Activated CD8-positive, alpha-beta T cell treated with anti-CD3 and anti-CD28 coated beads, Interleukin-2, amount 10 ng/mL, durations not matched to agents 7 days and 5 days (primary cell): ENCODE results near the gene FAM118B. TPM values are rescaled to one million over a fixed set of nuclear protein-coding genes. Genes with fewer than 3 reads are reported as not detected.

Experiments
- ATAC-seq: fragments of 150-1000 bp; cut with Tn5 transposase; one replicate; pipeline ENCODE4 v1.10.0; 2021; ENCODE audit warnings: moderate library complexity
- CTCF ChIA-PET: fragments of 350-600 bp; sonication (Branson Sonifier 250); formaldehyde crosslinking; loops from one replicate; lab custom pipeline; 2021; ENCODE audit warnings: antibody characterized with exemption; lab: Charles Lee
- POLR2A ChIA-PET: fragments of 350-600 bp; sonication (Branson Sonifier 250); formaldehyde crosslinking; loops from one replicate; lab custom pipeline; 2021; ENCODE audit warnings: antibody characterized with exemption; lab: Charles Lee
- DNase-seq: peaks from one replicate; pipeline ENCODE4 v3.0.0-alpha.2; 2020
- H3K27ac Mint-ChIP-seq: one replicate; pipeline ENCODE4 v1.8.0; 2021; ENCODE audit warnings: mild to moderate bottlenecking, mixed read lengths
- H3K27me3 Mint-ChIP-seq: one replicate; pipeline ENCODE4 v1.8.0; 2021; ENCODE audit warnings: low read depth, mixed read lengths
- H3K36me3 Mint-ChIP-seq: one replicate; pipeline ENCODE4 v1.8.0; 2021; ENCODE audit warnings: low read depth, mixed read lengths
- H3K4me1 Mint-ChIP-seq: one replicate; pipeline ENCODE4 v1.8.0; 2021; ENCODE audit warnings: low read depth, mixed read lengths
- H3K4me3 Mint-ChIP-seq: one replicate; pipeline ENCODE4 v1.8.0; 2021; ENCODE audit warnings: mild to moderate bottlenecking, mixed read lengths
- H3K9me3 Mint-ChIP-seq: one replicate; pipeline ENCODE4 v1.8.0; 2022; ENCODE audit warnings: mixed read lengths; ENCODE audit not compliant: insufficient read depth
- total RNA-seq, 2 experiments: library from RNA; stranded (reverse); gene quantifications; one replicate each; pipeline ENCODE4 v1.2.3, GENCODE V29; 2021

Gene FAM118B
- total RNA-seq, 2 experiments from 2014 or later = 11.8 to 12.8 TPM

- Mint-ChIP-seq H3K36me3 (peaks cover 5% of the 10 kb centered on the region), H3K9me3 (no peaks in the 10 kb centered on the region), H3K4me3 (no peak overlapping the region), H3K27me3 (no peaks in the 10 kb centered on the region), H3K4me1 (peaks cover 8% of the 10 kb centered on the region), H3K27ac (no peak overlapping the region)
- ChIA-PET CTCF (interaction anchor here (1.6 kb wide), 1 partner anchor 266 kb away, joined by 4 read pairs; no protein-coding TSS in a partner anchor), POLR2A (no interaction called here)
- ATAC-seq (no peak), DNase-seq (no peak)
These were observed 22.3 kb upstream of the FAM118B start for GRCh38 chr11:126189109-126189929.

- H3K4me1 Mint-ChIP-seq = peaks cover 8% of the 10 kb centered on the region
- no peak overlapping the region for H3K4me3 Mint-ChIP-seq
- no peaks in the 10 kb centered on the region for H3K27me3 Mint-ChIP-seq
- no peak for DNase-seq
- H3K36me3 Mint-ChIP-seq = peaks cover 14% of the 10 kb centered on the region
- no peak overlapping the region for H3K27ac Mint-ChIP-seq
- no peak for ATAC-seq
- POLR2A ChIA-PET = interaction anchor here (1.3 kb wide), 1 partner anchor 21 kb away, joined by 4 read pairs; the partner anchor contains the start of gene FAM118B
- no peaks in the 10 kb centered on the region for H3K9me3 Mint-ChIP-seq
- CTCF ChIA-PET = interaction anchor here (1.6 kb wide), 1 partner anchor 268 kb away, joined by 4 read pairs; no protein-coding TSS in a partner anchor
These were observed 20.8 kb upstream of the FAM118B start for GRCh38 chr11:126190792-126191191.

GRCh38 chr11:126191379-126192073 is 20.1 kb upstream of the FAM118B start:
- POLR2A ChIA-PET = interaction anchor here (1.3 kb wide), 1 partner anchor 20 kb away, joined by 4 read pairs; the partner anchor contains the start of gene FAM118B
- CTCF ChIA-PET = interaction anchor here (3.0 kb wide), 1 partner anchor 267 kb away, joined by 40 read pairs; no protein-coding TSS in a partner anchor
- no peak for DNase-seq
- Mint-ChIP-seq H3K27me3 (no peaks in the 10 kb centered on the region), H3K4me3 (no peak overlapping the region), H3K9me3 (no peaks in the 10 kb centered on the region), H3K27ac (no peak overlapping the region), H3K36me3 (peaks cover 20% of the 10 kb centered on the region), H3K4me1 (peaks cover 8% of the 10 kb centered on the region)
- ATAC-seq = no peak

GRCh38 chr11:126192361-126192760 is 19.2 kb upstream of the FAM118B start:
- Mint-ChIP-seq H3K27me3 (no peaks in the 10 kb centered on the region), H3K27ac (no peak overlapping the region), H3K36me3 (peaks cover 27% of the 10 kb centered on the region), H3K9me3 (no peaks in the 10 kb centered on the region), H3K4me1 (peaks cover 8% of the 10 kb centered on the region), H3K4me3 (no peak overlapping the region)
- ATAC-seq = no peak
- POLR2A ChIA-PET = no interaction called here
- CTCF ChIA-PET = interaction anchor here (1.2 to 3.0 kb wide), 4 partner anchors 250 to 268 kb away, joined by 3 to 40 read pairs (median 20); no protein-coding TSS in a partner anchor
- no peak for DNase-seq

- no peaks in the 10 kb centered on the region for H3K27me3 Mint-ChIP-seq
- no peak for ATAC-seq
- peaks cover 8% of the 10 kb centered on the region for H3K4me1 Mint-ChIP-seq
- CTCF ChIA-PET = interaction anchor here (0.6 to 3.0 kb wide), 23 partner anchors 11 to 296 kb away, joined by 3 to 40 read pairs (median 4); partner anchors contain the start of genes PUS3 and VSIG10L2
- DNase-seq = no peak
- H3K9me3 Mint-ChIP-seq = no peaks in the 10 kb centered on the region
- no peak overlapping the region for H3K4me3 Mint-ChIP-seq
- POLR2A ChIA-PET = no interaction called here
- H3K27ac Mint-ChIP-seq = no peak overlapping the region
- peaks cover 34% of the 10 kb centered on the region for H3K36me3 Mint-ChIP-seq
These were observed 18.5 kb upstream of the FAM118B start for GRCh38 chr11:126193038-126193478.

- H3K9me3 Mint-ChIP-seq = no peaks in the 10 kb centered on the region
- H3K4me3 Mint-ChIP-seq = no peak overlapping the region
- ChIA-PET POLR2A (no interaction called here), CTCF (interaction anchor here (0.6 to 3.0 kb wide), 32 partner anchors 9 to 470 kb away, joined by 3 to 40 read pairs (median 4); partner anchors contain the start of genes FOXRED1, PUS3, SRPRA and VSIG10L2)
- DNase-seq (peak; percentile 58), ATAC-seq (peak; percentile 73)
- no peaks in the 10 kb centered on the region for H3K27me3 Mint-ChIP-seq
- H3K36me3 Mint-ChIP-seq = peaks cover 44% of the 10 kb centered on the region
- no peak overlapping the region for H3K27ac Mint-ChIP-seq
- H3K4me1 Mint-ChIP-seq = no peaks in the 10 kb centered on the region
These were observed 17.4 kb upstream of the FAM118B start for GRCh38 chr11:126194121-126194543.

GRCh38 chr11:126195119-126195518 is 16.5 kb upstream of the FAM118B start:
- Mint-ChIP-seq H3K4me1 (no peaks in the 10 kb centered on the region), H3K27me3 (no peaks in the 10 kb centered on the region), H3K4me3 (no peak overlapping the region), H3K27ac (no peak overlapping the region), H3K9me3 (no peaks in the 10 kb centered on the region), H3K36me3 (peaks cover 52% of the 10 kb centered on the region)
- ChIA-PET CTCF (interaction anchor here (1.8 to 2.5 kb wide), 2 partner anchors 22 to 274 kb away, joined by 4 to 11 read pairs; no protein-coding TSS in a partner anchor), POLR2A (no interaction called here)
- ATAC-seq (no peak), DNase-seq (no peak)

- ChIA-PET POLR2A (no interaction called here), CTCF (interaction anchor here (1.2 kb wide), 2 partner anchors 254 to 275 kb away, joined by 3 read pairs; no protein-coding TSS in a partner anchor)
- Mint-ChIP-seq H3K4me3 (no peak overlapping the region), H3K27ac (no peak overlapping the region), H3K4me1 (no peaks in the 10 kb centered on the region), H3K27me3 (no peaks in the 10 kb centered on the region), H3K9me3 (no peaks in the 10 kb centered on the region), H3K36me3 (peaks cover 63% of the 10 kb centered on the region)
- DNase-seq = no peak
- ATAC-seq = no peak
These were observed 14.2 kb upstream of the FAM118B start for GRCh38 chr11:126197277-126197939.

- Mint-ChIP-seq H3K4me1 (no peaks in the 10 kb centered on the region), H3K36me3 (peaks cover 67% of the 10 kb centered on the region), H3K27me3 (no peaks in the 10 kb centered on the region), H3K4me3 (no peak overlapping the region), H3K9me3 (no peaks in the 10 kb centered on the region), H3K27ac (no peak overlapping the region)
- no peak for DNase-seq
- ATAC-seq = no peak
- ChIA-PET CTCF (interaction anchor here (1.2 kb wide), 2 partner anchors 255 to 276 kb away, joined by 3 read pairs; no protein-coding TSS in a partner anchor), POLR2A (no interaction called here)
These were observed 12.9 kb upstream of the FAM118B start for GRCh38 chr11:126198648-126199047.

- no peak overlapping the region for H3K27ac Mint-ChIP-seq
- H3K27me3 Mint-ChIP-seq = no peaks in the 10 kb centered on the region
- H3K36me3 Mint-ChIP-seq = peaks cover 64% of the 10 kb centered on the region
- DNase-seq (no peak), ATAC-seq (no peak)
- H3K4me1 Mint-ChIP-seq = no peaks in the 10 kb centered on the region
- H3K4me3 Mint-ChIP-seq = no peak overlapping the region
- ChIA-PET POLR2A (interaction anchor here (1.1 kb wide), 1 partner anchor 316 kb away, joined by 3 read pairs; the partner anchor contains the start of gene HYLS1), CTCF (interaction anchor here (1.0 kb wide), 1 partner anchor 9 kb away, joined by 3 read pairs; no protein-coding TSS in a partner anchor)
- H3K9me3 Mint-ChIP-seq = no peaks in the 10 kb centered on the region
These were observed 8.8 kb upstream of the FAM118B start for GRCh38 chr11:126202646-126203359.
